ENCODE measurements around the gene HSPB7. TPM values are rescaled to one million over a fixed set of nuclear protein-coding genes. Genes with fewer than 3 reads are reported as not detected.

The HSPB7 gene
- polyA plus RNA-seq, 1 donor (not counting 4 experiments of a cell fraction or from before 2014, with no cell fraction given) = 0.05 TPM

GRCh38 chr1:15997076-15997585 is 20.7 kb downstream of the HSPB7 start:
- Histone ChIP-seq H3K9ac (ENCODE audit: control insufficient read depth, extremely low read depth, insufficient read depth, low read length) (no peak overlapping the region), H3K9me3 (ENCODE audit: control insufficient read depth, low read depth, low read length) (no peaks in the 10 kb centered on the region), H2AFZ (ENCODE audit: control insufficient read depth, low read length) (no peak overlapping the region), H3K36me3 (ENCODE audit: control insufficient read depth in 2 of 2, extremely low read depth in 1 of 2, insufficient read depth in 2 of 2, low read length in 2 of 2) (no peaks in the 10 kb centered on the region), H3K27me3 (ENCODE audit: control insufficient read depth, extremely low read depth, insufficient read depth, low read length) (no peaks in the 10 kb centered on the region), H3K27ac (ENCODE audit: control insufficient read depth, insufficient read depth, low read length) (no peak overlapping the region), H3K79me2 (ENCODE audit: control insufficient read depth, insufficient read depth, low read length) (no peaks in the 10 kb centered on the region), H3K9me1 (ENCODE audit: control insufficient read depth, extremely low read depth, insufficient read depth, low read length) (no peaks in the 10 kb centered on the region), H3K4me3 (ENCODE audit: control insufficient read depth in 2 of 3, extremely low read depth in 1 of 3, insufficient read depth in 2 of 3, low read depth in 1 of 3, low read length in 3 of 3) (no peak overlapping the region), H4K20me1 (ENCODE audit: control insufficient read depth, extremely low read depth, insufficient read depth, low read length) (no peaks in the 10 kb centered on the region), H3K4me2 (ENCODE audit: control insufficient read depth, extremely low read depth, insufficient read depth, low read depth, low read length) (no peak overlapping the region), H3K4me1 (ENCODE audit: control insufficient read depth, extremely low read depth, insufficient read depth, low read length) (no peaks in the 10 kb centered on the region)
- TF ChIP-seq CTCF (optimal IDR thresholded peaks at IDR 0.05 in 1 of 3, IDR thresholded peaks at IDR 0.05 in 1 of 3, conservative IDR thresholded peaks at IDR 0.05 in 1 of 3; ENCODE audit: extremely low read depth in 1 of 3, insufficient read depth in 2 of 3, low read length in 3 of 3) (no peak), EZH2 (IDR thresholded peaks at IDR 0.05; ENCODE audit: low read length) (no peak)
- DNase-seq (ENCODE audit: low read depth, low spot score) = no peak
- dilution Hi-C loops (cut with MboI; ENCODE audit: extremely low pct_ligation_motif_present, low sequenced_read_pairs) = no loop called here
- FAIRE-seq = no peak

GRCh38 chr1:15994590-15995351 is 23.1 kb downstream of the HSPB7 start:
- Histone ChIP-seq H3K9me1 (ENCODE audit: control insufficient read depth, extremely low read depth, insufficient read depth, low read length) (no peaks in the 10 kb centered on the region), H4K20me1 (ENCODE audit: control insufficient read depth, extremely low read depth, insufficient read depth, low read length) (no peaks in the 10 kb centered on the region), H3K4me1 (ENCODE audit: control insufficient read depth, extremely low read depth, insufficient read depth, low read length) (no peaks in the 10 kb centered on the region), H3K4me2 (ENCODE audit: control insufficient read depth, extremely low read depth, insufficient read depth, low read depth, low read length) (no peak overlapping the region), H3K9me3 (ENCODE audit: control insufficient read depth, low read depth, low read length) (no peaks in the 10 kb centered on the region), H3K9ac (ENCODE audit: control insufficient read depth, extremely low read depth, insufficient read depth, low read length) (no peak overlapping the region), H3K79me2 (ENCODE audit: control insufficient read depth, insufficient read depth, low read length) (no peaks in the 10 kb centered on the region), H3K27me3 (ENCODE audit: control insufficient read depth, extremely low read depth, insufficient read depth, low read length) (no peaks in the 10 kb centered on the region), H3K27ac (ENCODE audit: control insufficient read depth, insufficient read depth, low read length) (no peak overlapping the region), H3K36me3 (ENCODE audit: control insufficient read depth in 2 of 2, extremely low read depth in 1 of 2, insufficient read depth in 2 of 2, low read length in 2 of 2) (no peaks in the 10 kb centered on the region), H3K4me3 (ENCODE audit: control insufficient read depth in 2 of 3, extremely low read depth in 1 of 3, insufficient read depth in 2 of 3, low read depth in 1 of 3, low read length in 3 of 3) (no peak overlapping the region), H2AFZ (ENCODE audit: control insufficient read depth, low read length) (no peak overlapping the region)
- FAIRE-seq (no peak), DNase-seq (ENCODE audit: low read depth, low spot score) (no peak)
- dilution Hi-C loops (cut with MboI; ENCODE audit: extremely low pct_ligation_motif_present, low sequenced_read_pairs) = no loop called here
- TF ChIP-seq EZH2 (IDR thresholded peaks at IDR 0.05; ENCODE audit: low read length) (no peak), CTCF (optimal IDR thresholded peaks at IDR 0.05 in 1 of 3, IDR thresholded peaks at IDR 0.05 in 1 of 3, conservative IDR thresholded peaks at IDR 0.05 in 1 of 3; ENCODE audit: extremely low read depth in 1 of 3, insufficient read depth in 2 of 3, low read length in 3 of 3) (peak; percentile 75 to 95 (median 92))
